ENCODE measurements around the gene LYAR.

DNA sequence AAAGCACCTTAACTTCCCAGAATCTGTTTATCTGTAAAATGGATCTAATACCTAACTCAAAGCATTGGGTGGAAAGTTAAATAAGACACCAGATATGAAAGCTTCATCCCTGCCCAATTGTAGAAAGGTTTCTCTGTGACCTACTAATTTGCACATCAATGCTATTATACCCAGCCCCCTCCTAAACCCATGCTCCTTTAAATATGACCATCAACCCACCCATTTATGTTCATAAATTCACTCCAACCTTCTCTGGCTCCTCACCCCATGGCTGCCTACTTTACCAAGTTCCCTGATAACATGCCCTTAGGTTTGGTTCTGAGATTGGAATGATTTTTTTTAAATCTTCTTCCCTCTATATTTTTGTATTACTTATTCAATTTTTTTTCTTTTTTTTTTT is 1.9 kb downstream of the LYAR start:
- no peak for TF ChIP-seq CTCF (IDR thresholded peaks at IDR 0.05; ENCODE audit: insufficient read depth, low read length, poor library complexity, severe bottlenecking)
- TF ChIP-seq EZH2phosphoT487 (conservative IDR thresholded peaks at IDR 0.05; ENCODE audit: low read length): no peak
